AG08395 (cell line): Measurements from ENCODE around the gene SLC9A9.
"Not testable (repeated sequence)": the region's sequence is repeated elsewhere in the genome, so short reads cannot be mapped to it uniquely, and the experiment has no call there.

Experiments
- DNase-seq: peaks from one replicate; pipeline ENCODE4 v3.0.0; 2012; ENCODE audit warnings: mixed read lengths, low spot score

SLC9A9 gene

DNA sequence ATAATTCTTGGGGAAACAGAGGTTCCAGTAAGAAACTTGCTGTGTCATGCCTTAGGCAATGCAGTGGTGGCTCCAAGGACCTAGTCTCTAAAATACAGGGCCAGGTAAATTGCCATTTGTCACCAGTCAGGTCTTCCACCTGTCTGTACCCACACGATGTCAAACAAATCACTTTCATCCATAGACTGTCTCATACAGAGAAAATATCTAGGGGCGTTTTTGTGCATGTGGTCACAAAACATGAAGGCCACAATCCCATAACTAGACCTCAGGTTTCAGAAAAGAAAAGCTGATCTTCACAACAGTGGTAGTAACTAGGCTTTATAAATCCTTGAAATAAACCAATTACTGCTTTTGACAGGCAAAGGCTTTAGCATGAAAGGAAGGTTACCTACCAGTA, 92.3 kb downstream of the SLC9A9 start:
- DNase-seq: no peak

DNA sequence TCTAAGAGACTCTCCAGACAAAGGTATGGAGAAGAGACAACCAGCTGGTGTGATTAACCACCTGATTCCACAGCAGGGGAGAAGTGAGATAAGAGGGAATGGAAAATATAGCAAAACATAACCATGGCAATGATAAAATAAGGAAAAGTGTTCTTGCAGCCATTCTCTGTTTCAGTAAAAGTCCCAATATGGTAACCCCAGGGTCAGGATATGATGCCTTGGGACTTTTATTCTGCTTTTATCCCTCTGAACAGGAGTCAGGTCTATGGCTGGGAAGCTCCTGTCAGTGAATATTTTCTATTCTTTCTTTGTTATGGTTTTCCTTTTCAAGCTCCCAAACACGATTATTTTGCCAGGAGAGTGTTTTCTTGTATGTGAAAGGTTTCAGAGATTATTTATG, 94.2 kb downstream of the SLC9A9 start:
- DNase-seq: no peak

DNA sequence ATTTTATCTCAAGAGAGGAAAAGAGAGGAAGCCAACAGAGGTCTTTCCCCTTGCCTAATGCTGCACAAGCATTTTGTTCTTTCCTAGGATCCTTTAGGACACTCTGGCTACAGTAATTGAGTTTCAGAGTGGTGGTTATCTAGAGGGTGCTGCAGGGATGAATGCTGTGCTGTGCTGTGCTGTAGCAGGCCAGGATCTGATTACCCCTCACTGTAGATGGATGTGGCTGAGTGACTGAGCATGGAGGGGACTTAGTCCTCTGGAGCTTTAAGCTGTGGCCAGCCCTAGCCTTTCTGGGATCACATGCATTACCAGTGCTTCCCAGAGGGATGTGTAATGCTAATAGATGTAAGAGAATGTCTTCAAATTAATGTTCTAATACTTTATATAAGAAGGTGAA, 94.8 kb downstream of the SLC9A9 start:
- DNase-seq: no peak

DNA sequence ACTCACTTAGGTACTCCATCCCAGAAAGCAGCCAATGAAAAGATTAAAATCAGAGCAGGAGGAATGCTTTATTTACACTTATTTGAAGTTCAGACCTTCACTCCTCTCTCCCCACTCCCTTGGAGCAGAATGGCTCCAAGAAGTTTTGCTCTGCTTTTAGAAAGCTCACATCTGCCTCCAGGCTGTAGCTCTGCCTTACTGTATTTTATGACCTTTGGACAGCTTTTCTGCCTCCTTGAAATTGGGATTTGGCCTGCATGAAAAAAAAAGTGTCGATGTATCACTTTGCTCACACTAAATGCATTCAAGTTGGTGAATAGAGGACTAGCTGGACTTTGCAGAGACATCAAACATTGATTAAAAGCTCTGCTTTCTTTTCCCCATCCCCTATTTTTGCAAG, 95.3 kb downstream of the SLC9A9 start:
- no peak for DNase-seq

DNA sequence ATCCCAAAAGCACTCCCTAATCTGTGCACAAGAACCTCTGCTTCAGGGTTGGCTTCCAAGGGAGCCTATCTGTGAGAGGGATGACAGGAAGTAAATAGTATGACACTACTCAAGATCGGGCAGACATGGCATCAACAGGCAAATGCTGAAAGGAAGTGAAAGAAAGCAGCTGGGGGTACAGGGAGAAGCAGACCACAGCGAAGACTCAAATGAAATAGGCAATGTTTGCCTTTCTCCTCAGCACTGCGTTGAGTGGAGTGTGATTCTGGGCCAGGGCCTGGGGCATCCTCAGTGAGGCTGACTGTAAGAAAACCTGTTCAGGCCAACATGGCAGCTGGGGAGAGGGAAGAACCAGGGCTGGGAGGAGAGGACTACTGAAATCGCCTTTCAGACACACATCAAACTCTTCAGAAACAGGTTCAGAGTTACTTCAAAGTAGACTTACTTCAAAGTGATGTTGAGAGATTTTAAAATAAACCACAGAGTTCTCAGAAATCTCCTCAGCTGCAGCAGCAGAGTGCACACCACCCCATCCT, 96.6 kb downstream of the SLC9A9 start:
- no peak for DNase-seq

DNA sequence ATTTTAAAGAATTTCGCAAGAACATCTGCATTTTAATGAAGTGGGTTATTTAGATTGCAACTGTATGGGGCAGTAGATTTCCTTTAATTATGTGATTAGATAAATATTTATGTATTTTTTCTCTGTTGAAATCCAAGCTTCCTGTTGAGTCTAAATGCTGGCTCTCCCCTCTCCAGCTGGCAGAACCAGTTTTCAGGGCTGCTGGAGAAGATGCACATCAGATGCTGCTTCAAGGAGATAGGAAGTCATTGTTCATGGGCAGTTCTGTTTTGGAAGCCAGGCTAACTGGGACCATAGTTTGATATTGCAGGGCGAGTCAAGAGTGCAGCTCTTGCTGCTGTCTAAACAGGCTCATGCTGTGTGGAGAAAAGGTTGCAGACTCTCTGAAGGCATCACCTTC, 97.4 kb downstream of the SLC9A9 start:
- no peak for DNase-seq

DNA sequence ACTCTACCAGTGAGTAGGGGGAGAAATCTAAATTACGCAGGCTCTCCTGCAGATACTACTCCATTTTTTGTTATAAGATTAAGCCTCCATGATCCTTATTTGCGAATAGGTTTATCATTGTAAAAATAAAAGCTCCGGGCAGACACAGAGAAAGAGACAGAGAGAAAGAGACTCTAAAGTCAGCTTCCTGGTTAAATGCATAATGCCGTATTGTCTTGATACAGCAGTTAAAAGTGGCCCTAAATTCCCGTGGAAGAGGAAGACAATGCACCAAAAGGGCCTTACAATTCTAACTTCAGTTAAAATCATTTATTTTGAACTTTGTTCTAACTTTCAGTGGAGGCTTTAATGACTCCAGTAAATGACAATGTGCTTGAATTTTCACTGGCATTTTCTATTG, 98.3 kb downstream of the SLC9A9 start:
- no peak for DNase-seq

DNA sequence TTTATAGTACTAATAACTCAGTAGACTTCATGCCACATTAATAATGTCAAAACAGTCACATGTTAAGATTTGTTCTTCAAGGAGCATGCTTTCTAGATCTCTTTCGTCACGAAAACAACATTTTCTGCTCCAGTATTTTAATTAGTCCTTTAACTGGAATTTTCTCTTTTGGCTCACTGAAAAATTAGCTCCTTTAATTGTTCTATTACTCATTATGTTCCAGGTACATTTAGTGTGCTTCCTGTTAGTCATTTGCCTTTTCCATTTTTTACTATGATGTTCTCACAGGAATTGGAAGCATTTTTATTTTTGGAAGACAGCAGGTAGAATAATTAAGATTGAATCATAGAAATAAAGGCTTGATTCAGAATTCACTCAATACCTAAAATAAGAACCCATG, 111.2 kb downstream of the SLC9A9 start:
- DNase-seq: no peak

DNA sequence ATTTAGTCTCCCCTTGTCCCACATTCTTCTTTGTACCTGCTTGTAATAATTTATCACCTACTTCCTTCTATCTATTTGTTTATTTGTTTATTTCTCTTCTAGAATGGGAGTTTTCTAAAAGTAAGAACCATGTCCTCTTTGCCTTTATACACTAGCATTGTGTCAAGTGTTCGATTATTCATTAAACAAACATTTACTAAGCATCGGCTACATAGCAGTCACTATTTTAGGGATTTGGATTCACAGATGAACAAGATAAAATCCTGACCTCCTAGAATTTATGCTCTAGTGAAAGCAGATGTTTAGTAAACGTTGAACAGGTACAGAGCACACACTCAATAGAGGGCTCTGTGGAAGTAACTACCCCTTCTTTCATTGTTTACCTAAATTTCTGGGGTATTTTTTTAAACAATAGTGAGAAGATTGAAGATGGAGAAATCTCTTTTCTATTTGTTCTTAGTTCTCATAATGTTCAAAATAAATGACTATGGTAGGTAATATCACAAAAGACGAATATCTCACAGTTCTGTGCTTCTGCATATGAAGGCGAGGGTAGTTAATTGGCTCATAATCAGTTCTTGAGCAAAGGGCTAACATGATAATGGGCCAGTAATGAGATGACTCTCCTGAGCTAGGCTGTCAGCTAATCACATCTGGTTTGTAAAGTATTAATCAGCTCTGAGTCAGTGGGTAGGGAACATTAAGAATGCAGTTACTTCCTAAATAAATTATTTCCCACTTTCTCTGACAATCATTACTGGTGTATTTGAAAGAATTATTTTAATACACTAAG, 111.9 kb downstream of the SLC9A9 start:
- DNase-seq: peak; percentile 8

DNA sequence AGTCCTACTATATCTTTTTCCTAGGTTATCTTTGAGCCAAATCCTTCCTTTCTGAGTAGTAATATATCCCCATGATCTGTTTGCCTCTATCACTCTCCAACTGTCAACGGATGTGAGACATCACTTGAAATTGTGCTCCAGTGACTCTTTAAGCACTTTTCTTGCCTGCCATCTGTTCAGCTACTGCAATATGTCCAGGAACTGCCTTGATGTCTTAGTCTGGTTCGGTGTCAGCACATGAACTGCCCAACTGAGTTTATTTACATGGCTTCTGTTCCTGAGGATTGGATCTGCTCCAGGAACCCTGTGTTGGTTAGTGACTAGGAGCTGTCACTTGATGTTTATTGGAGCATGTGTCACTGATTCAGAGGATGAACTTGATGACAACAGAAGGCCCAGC, 116.5 kb downstream of the SLC9A9 start:
- no peak for DNase-seq

DNA sequence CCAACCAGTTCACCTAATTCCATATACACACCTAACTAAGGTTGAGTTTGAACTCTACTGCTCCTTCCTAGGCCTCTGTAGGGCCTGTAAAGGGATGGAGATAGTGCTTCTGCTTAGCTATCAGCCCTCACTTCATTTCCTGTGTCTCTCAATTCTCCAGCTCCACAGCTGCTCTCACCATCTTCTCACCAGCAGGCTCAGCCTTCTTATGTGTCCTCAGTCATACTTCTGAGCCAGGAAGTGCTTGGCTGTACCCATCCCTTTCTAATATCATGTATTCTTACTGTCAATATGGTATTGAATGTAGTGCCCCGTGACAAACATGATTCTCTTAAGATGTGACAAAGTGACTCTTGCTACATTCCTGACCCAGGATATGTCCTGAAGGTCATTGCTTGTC, 116.9 kb downstream of the SLC9A9 start:
- no peak for DNase-seq

DNA sequence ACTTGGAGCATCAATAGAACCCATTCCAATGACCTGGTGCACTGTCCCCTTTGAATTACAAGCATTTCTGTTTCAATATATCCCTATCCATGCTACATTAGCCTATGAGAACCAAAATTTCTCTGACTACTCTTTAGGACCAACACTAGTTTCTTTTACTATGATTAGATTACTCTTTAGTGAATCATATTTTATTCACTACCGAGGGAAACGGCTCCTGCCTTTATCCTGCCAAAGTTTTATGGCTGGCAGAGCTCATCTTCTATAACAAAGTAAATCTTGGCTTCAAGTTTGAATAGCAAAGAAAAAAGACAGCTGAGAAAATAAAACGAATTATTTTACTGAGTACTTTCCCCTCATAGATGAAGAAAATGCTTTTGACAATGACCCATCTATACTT, 120.9 kb downstream of the SLC9A9 start:
- peak; percentile 12 for DNase-seq

DNA sequence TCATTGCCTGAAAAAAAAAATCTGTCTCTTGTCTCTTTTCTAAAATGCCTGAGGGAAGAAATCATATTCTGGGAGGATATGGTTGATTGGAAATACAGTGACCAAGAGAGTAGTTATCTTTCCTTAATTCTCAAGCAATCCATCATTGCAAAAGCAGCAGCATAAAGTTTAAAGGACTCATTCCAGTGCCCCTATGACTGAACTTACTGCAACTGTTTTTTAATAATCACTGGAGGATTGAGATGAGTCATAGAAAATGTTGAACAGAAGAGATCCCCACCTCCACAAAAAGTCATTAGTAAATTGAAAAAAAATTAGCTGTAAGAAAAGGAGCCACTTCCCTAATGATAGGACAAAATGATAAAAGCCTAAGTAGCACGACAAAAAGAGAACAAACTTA, 121.5 kb downstream of the SLC9A9 start:
- no peak for DNase-seq

DNA sequence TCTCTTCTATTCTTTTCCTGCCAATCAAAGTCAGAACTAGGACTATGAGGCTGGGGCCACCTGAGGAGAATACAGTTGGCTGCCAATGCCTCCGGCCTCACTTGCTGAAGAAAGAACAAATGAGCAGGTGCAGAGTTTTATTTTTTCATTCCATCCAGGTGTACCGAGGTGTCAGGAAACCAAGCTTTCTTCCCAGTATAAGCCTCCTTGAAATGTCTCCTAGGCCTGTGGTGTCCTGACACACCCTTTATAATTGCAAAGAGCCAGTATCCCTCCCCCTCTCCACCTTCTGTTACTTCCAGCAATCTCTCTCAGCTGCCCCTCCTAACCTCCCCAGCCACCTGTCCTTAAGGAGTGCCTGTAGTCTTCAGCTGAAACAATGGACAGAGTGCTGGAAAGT, 127.9 kb downstream of the SLC9A9 start:
- DNase-seq: no peak

DNA sequence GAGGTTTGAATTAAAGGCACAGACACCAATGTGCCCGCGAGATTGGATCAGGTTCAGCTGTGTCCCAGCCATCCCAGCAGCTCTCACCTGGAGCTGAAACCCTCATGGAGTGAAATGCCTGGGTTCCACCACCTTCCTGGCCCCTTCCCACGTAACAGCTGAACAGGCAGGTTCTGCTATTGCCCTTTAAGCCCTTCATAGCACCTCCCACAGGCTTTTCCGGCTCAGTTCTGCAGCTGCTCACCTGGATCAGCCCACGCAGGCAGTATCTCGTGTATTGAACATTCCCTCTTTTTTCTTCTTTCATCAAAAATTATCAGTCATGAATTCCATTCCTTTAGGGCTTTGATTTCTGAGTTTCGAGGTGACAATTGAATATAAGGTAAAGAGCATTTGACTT, 129.8 kb downstream of the SLC9A9 start:
- no peak for DNase-seq

DNA sequence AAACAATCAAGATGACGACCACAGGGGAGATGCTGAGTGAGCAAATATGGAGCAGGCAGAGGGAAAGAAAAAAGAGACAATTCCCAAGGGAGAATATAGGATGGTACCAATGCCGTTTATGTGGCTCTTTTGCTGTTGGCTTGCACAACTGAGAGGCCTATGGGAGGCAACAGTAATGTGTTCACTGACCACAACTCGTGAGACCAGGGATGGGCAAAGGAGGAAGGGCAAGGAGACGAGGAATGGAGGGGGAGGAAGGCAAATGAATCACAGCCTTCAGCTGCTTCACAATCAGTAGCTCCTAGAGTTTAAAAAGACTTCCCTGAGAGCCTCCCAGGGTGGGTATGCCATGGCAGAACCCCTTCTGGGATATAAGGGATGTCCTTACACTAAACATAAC, 131.5 kb downstream of the SLC9A9 start:
- DNase-seq: no peak

DNA sequence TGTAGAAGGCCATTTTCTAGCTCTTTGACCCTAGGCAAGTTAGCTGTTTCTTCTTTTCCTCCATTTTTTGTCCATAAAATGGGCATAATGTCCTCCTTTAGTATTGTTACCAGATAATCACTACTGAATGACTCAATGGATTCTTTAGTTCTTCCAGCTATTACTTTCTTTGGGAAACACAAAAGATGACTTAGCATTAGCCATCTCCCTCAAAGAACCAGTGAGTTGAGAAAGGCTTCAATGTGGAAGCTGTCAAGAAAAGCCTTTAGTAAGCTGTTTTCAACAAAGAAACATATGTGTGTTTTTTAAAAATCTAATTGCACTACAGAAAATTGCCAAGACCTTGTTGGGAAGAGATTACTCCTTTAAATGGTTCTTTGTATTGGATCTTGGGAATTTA, 135.7 kb downstream of the SLC9A9 start:
- no peak for DNase-seq

DNA sequence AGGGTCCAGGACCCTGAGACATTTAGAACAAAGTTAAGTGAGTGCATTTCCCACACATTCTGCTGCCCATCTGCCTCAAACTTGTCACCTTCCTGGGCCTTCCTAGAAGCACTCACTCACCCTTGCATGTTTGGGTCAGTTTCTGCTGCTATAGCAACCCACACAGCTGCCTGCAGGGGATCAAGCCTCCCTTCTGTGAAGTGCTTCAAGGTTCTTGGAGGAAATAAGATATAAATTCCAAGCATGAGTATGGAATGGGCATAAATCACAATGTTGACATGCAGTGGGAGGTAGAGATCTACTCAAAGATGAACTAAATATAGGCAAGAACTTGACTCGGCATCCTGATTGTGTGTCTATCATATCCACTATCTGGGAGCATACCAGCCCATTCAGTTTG, 140.4 kb downstream of the SLC9A9 start:
- DNase-seq: no peak

DNA sequence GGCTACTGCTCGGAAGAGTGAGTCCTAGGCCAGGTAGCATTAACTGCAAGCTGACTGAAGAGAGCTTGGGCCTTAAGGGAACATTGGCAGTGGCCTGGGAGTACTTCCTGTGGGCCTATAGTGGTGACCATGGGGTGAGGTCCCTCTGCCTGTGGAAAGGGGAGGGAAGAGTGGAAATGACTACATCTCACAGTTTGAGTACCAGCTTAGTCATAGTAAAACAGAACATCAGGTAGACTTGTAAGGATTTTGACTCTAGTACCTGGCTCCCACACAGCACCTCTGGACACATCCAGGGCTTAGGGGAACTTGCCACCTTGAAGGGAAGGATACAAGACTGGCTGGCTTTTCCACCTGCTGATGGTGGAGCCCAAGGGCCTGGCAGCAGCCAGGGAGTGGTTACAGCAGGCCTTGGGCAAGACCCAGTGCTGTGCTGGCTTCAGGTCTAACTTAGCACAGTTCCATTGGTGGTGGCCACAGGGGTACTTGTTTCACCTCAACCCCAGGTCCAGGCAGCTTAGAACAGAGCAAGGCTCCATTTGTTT, 147.8 kb downstream of the SLC9A9 start:
- no peak for DNase-seq

DNA sequence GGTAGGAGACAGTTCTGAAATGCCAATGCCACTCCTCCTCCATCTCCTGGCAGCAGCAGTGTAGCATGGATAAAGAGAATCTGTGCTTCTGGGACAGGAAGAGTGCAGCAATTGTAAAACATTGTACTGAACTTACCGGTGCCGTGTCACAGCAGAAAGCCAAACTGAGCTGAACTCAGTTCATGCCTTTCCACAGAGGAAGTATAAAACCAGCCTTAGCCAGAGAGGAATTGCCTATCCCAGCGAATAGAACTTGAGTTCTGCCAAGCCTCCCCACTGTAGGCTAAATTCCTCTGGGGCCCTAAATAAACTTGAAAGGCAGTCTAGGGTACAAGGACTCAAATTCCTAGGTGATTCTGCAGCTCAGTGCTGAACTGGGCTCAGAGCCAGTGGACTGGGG, 148.8 kb downstream of the SLC9A9 start:
- no peak for DNase-seq

DNA sequence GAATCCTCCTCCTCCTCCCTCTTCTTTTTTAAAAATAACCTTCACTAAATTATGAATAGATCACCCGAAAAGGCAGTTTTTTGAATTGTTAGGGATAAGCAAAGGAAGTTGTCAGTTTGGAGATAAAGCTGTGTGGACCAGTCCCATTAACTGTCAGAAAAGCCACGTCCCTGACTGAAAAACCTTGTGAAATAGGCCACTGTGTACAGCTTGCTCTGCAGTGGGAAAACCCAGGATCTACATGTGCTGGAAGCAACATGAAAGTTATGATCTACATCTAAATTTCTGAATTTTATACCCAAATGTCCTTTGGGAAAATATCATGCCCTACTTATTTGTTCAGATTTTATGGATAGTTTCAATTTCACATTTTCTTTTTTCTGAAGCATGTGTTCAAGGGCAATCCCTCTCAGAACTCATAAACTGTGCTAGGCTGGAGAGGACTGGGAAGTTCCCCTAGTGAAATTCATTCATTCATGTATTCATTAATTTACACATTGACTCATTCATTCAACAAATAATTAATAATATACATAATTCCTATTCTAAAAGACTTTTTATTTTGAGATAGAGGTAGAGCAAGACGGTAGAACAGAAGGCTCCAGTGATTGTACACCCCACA, 149.5 kb downstream of the SLC9A9 start:
- DNase-seq: no peak

DNA sequence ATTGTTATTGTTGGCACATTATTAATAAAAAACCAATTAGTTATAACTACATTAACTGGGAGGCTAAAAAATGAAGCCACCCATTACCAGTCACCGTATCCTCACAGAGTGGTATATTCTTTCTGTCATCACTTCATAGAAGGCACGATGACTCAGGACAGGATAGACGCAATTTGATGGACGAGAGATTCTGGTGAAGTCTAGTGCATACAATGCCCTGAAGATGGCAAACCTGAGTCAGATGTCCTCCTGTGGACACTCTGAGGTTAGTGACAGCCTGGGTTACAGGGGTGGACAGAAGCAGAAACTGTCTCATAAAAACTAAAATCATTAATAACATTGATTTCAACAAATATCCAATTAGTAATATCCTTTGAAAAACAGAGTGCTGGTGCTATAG, 150.3 kb downstream of the SLC9A9 start:
- no peak for DNase-seq

DNA sequence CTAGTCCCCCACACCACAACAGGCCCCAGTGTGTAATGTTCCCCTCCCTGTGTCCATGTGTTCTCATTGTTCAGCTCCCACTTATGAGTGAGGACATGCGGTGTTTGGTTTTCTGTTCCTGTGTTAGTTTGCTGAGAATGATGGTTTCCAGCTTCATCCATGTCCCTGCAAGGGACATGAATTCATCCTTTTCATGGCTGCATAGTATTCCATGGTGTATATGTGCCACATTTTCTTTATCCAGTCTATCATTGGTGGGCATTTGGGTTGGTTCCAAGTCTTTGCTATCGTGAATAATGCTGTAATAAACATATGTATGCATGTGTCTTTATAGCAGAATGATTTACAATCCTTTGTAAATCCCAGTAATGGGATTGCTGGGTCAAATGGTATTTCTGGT, 152.9 kb downstream of the SLC9A9 start:
- not testable (repeated sequence) for DNase-seq

DNA sequence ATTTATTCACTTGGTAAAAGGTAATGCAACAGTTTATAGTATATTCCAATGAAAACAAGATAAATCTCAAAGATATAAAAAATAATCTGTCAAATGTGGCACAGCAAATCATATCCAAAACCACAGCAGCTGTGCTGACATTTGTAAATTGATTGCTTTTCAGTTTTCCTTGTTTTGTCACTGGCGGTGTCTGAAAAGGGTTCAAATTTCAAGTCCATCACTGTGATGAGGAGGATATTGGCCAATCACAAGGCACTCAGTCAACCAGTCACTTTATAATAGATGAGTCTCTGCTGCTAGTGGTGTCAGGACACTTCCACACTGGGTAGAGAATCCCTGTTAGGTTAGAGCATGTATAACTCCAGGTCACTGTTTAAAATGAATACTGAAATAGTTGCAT, 154.8 kb downstream of the SLC9A9 start:
- no peak for DNase-seq
